Measurements from ENCODE around the gene CSTF1.

The CSTF1 gene

GRCh38 chr20:56422076-56422823 is 29.8 kb downstream of the CSTF1 start:
- no peak overlapping the region for H3K4me3 ChIP-seq (ENCODE audit: low read depth, low read length)
- no peaks in the 10 kb centered on the region for H3K27me3 ChIP-seq (replicated peaks)
- H3K27ac ChIP-seq = peak overlapping the region; percentile 61
- peak; percentile 25 for TF ChIP-seq CTCF (IDR thresholded peaks at IDR 0.05; ENCODE audit: low read depth, low read length, missing control alignments)
- H3K36me3 ChIP-seq (replicated peaks) = no peaks in the 10 kb centered on the region
- peak; percentile 79 for DNase-seq
- in situ Hi-C loops (cut with HindIII; ENCODE audit: low pct_ligation_motif_present, low sequenced_read_pairs) = no loop called here

- DNase-seq = peak; percentile 27
- in situ Hi-C loops (cut with HindIII; ENCODE audit: low pct_ligation_motif_present, low sequenced_read_pairs) = no loop called here
- Histone ChIP-seq H3K27me3 (replicated peaks) (no peaks in the 10 kb centered on the region), H3K4me3 (ENCODE audit: low read depth, low read length) (peak overlapping the region; percentile 9), H3K27ac (peak overlapping the region; percentile 61), H3K36me3 (replicated peaks) (no peaks in the 10 kb centered on the region)
- no peak for TF ChIP-seq CTCF (IDR thresholded peaks at IDR 0.05; ENCODE audit: low read depth, low read length, missing control alignments)
Measured at GRCh38 chr20:56422824-56423189, 30.4 kb downstream of the CSTF1 start.

- no peak for TF ChIP-seq CTCF (IDR thresholded peaks at IDR 0.05; ENCODE audit: low read depth, low read length, missing control alignments)
- Histone ChIP-seq H3K36me3 (replicated peaks) (no peaks in the 10 kb centered on the region), H3K27me3 (replicated peaks) (no peaks in the 10 kb centered on the region), H3K27ac (peak overlapping the region; percentile 61), H3K4me3 (ENCODE audit: low read depth, low read length) (no peak overlapping the region)
- DNase-seq = no peak
- in situ Hi-C loops (cut with HindIII; ENCODE audit: low pct_ligation_motif_present, low sequenced_read_pairs) = no loop called here
Measured at GRCh38 chr20:56423211-56423610, 30.8 kb downstream of the CSTF1 start.

GRCh38 chr20:56423886-56424285 is 31.4 kb downstream of the CSTF1 start:
- no peaks in the 10 kb centered on the region for H3K27me3 ChIP-seq (replicated peaks)
- H3K36me3 ChIP-seq (replicated peaks) = no peaks in the 10 kb centered on the region
- no peak overlapping the region for H3K27ac ChIP-seq
- H3K4me3 ChIP-seq (ENCODE audit: low read depth, low read length) = no peak overlapping the region
- in situ Hi-C loops (cut with HindIII; ENCODE audit: low pct_ligation_motif_present, low sequenced_read_pairs) = no loop called here
- no peak for DNase-seq
- no peak for TF ChIP-seq CTCF (IDR thresholded peaks at IDR 0.05; ENCODE audit: low read depth, low read length, missing control alignments)

- Histone ChIP-seq H3K4me3 (ENCODE audit: low read depth, low read length) (no peak overlapping the region), H3K27ac (no peak overlapping the region), H3K36me3 (replicated peaks) (no peaks in the 10 kb centered on the region), H3K27me3 (replicated peaks) (no peaks in the 10 kb centered on the region)
- TF ChIP-seq CTCF (IDR thresholded peaks at IDR 0.05; ENCODE audit: low read depth, low read length, missing control alignments) = no peak
- in situ Hi-C loops (cut with HindIII; ENCODE audit: low pct_ligation_motif_present, low sequenced_read_pairs) = no loop called here
- DNase-seq = no peak
Measured at GRCh38 chr20:56424931-56425330, 32.5 kb downstream of the CSTF1 start.

- Histone ChIP-seq H3K27me3 (replicated peaks) (no peaks in the 10 kb centered on the region), H3K27ac (no peak overlapping the region), H3K4me3 (ENCODE audit: low read depth, low read length) (no peak overlapping the region), H3K36me3 (replicated peaks) (no peaks in the 10 kb centered on the region)
- in situ Hi-C loops (cut with HindIII; ENCODE audit: low pct_ligation_motif_present, low sequenced_read_pairs) = no loop called here
- no peak for DNase-seq
- TF ChIP-seq CTCF (IDR thresholded peaks at IDR 0.05; ENCODE audit: low read depth, low read length, missing control alignments) = no peak
Measured at GRCh38 chr20:56426026-56426425, 33.6 kb downstream of the CSTF1 start.
